Peyer's patch (tissue), 4 donors: Measurements from ENCODE around the gene KDM2B.

Source experiments
- CTCF ChIP-seq, 6 experiments: fragments of 450-650 bp in 4 of 6; fragments of 200-600 bp in 2 of 6; sonication (generic) in 1 of 6; IDR thresholded peaks; one replicate each; pipeline ENCODE4 v1.5.1; 2017 to 2019; ENCODE audit warnings: antibody characterized with exemption in 6 of 6, mild to moderate bottlenecking in 3 of 6, moderate library complexity in 1 of 6
- POLR2A ChIP-seq, 2 donors: fragments of 450-650 bp; IDR thresholded peaks; one replicate each; pipeline ENCODE4 v1.5.1; 2017; ENCODE audit warnings: antibody characterized with exemption in 2 of 2, mild to moderate bottlenecking in 2 of 2, moderate library complexity in 2 of 2

DNA sequence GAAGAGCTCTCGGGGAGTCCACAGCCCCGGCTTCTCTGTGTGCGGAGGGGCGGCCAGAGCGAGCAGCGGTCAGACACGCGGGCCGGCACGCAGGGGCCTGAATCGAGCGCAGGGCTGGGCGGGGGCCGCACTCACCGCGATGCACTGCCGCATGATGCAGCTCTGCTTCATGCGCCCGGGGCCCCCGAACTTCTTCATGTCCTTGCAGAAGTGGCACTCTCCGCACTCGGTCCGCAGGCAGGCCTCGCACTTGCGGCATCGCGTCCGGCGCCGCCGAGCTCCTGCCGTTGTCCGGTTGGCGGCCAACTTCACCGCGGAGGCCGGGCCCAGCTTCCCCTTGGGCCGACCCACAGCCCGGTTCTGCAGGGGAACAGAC lies 127.8 kb downstream of the KDM2B start:
- TF ChIP-seq POLR2A (IDR thresholded peaks at IDR 0.05) (no peak), CTCF (IDR thresholded peaks at IDR 0.05) (no peak)
